GM10248 (cell line): ENCODE measurements around the gene POLR2A.
A peak's percentile ranks its signal among the peaks of the same experiment; 100 is the strongest.

Experiments used
- CTCF ChIA-PET: fragments of 300-600 bp; sonication (Branson Sonifier 250); formaldehyde crosslinking; extraction: SDS; loops from one replicate; lab custom pipeline; 2021; ENCODE audit warnings: antibody characterized with exemption; lab: Yijun Ruan, JAX
- POLR2A ChIA-PET: fragments of 350-650 bp; sonication (Branson Sonifier 250); formaldehyde crosslinking; extraction: SDS; loops from one replicate; lab custom pipeline; 2020; ENCODE audit warnings: antibody characterized with exemption; lab: Yijun Ruan, JAX
- DNase-seq: peaks from one replicate; pipeline ENCODE4 v3.0.0; 2012; ENCODE audit errors: extremely low spot score
- CTCF ChIP-seq: IDR thresholded peaks from 2 replicates; pipeline ENCODE4 v1.5.1; 2012; ENCODE audit warnings: mild to moderate bottlenecking, low read depth; ENCODE audit errors: extremely low read depth, missing control alignments, control extremely low read depth

POLR2A gene

DNA sequence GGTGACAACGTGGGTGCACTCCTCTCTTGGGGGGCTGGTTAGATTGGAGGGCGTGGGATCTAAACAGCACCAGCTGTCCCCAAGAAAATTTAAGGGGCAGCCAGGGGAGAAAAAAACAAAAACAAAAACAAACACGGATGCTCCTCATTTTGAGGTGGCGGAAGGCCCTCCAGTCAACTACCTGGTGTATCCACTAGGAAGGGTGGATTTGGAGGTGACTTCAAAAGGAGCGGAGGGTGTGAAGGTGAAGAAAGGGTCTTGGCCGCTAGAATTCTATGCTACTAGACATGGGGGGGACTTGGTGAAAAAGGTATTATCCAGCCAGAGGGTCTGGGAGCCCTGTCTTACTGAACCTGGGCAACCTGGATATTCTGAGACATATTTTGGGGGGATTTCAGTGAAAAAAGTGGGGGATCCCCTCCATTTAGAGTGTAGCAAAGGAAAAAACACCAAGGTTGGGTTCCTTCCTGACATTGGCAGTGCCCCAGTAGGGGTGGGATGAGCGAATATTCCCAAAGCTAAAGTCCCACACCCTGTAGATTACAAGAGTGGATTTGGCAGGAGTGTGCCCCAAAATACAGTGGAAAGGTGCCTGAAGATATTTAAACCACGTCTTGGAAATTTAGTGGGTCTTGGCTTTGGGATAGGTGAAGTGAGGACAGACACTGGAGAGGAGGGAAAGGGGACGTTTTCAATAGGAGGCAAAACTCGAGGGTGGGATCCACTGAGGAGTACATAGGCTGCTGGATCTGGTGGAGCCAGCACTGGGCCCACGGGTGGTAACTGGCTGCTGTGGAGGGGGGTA lies 45.3 kb upstream of the POLR2A start:
- POLR2A ChIA-PET = interaction anchor here (0.6 to 1.2 kb wide), 3 partner anchors 45 to 135 kb away, joined by 3 to 8 read pairs (median 3); partner anchors contain the start of gene POLR2A
- no peak for DNase-seq
- no peak for TF ChIP-seq CTCF
- CTCF ChIA-PET = interaction anchor here (0.6 to 5.3 kb wide), 6 partner anchors 13 to 121 kb away, joined by 3 to 43 read pairs (median 17); partner anchors contain the start of genes SENP3, SPEM2, TMEM95 and TNFSF13

GRCh38 chr17:7439462-7440112 lies 44.6 kb upstream of the POLR2A start, which contains the start of gene FGF11:
FGF11 (plus strand) TSS chr17:7439512; CDS start chr17:7439621, 109 bp downstream.
- no peak for DNase-seq
- no peak for TF ChIP-seq CTCF
- POLR2A ChIA-PET = interaction anchor here (0.9 to 2.1 kb wide), 3 partner anchors 9 to 45 kb away, joined by 4 to 12 read pairs (median 7); partner anchors contain the start of gene POLR2A
- CTCF ChIA-PET = interaction anchor here (1.2 to 4.5 kb wide), 5 partner anchors 13 to 121 kb away, joined by 3 to 20 read pairs (median 7); partner anchors contain the start of genes SENP3 and SPEM2

DNA sequence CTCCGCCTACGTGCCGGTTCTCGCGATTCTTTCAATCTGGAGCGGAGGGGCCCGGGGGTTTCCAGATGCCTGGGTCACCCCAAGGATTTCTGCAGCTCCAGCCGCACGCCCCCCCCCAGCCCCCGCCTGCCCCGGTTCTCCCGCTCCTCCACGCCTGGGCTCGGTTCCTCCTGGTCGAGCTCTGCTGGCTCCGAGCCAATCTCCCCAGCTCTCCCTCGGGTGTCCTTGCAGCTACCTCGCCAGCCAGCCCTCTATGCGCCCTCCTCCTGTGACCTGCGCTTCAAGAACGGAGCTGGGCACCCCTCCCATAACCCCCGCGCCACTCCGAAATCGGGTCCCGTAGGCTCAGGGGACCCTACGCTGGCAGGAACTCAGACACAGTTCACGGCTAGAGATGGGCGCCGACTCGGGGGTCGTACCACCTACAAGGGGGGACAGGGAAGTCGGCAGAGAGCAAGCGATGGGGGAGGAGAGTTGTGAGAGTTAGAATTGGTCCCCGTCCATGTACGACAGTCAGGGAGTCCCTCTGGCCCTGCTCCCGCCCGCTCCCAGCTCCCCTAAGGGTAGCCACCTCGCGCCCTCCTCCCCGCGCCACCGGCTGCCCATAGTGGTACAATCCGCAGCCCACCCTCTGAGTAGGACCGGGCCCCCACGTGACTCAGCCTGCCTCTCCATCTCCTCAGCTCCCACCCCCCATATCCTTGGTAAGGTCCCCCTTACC lies 43.9 kb upstream of the POLR2A start:
- ChIA-PET CTCF (interaction anchor here (0.9 to 4.5 kb wide), 8 partner anchors 12 to 120 kb away, joined by 3 to 20 read pairs (median 3); partner anchors contain the start of genes SENP3, SPEM1 and SPEM2), POLR2A (interaction anchor here (0.9 to 2.1 kb wide), 4 partner anchors 10 to 45 kb away, joined by 4 to 12 read pairs (median 6); partner anchors contain the start of gene POLR2A)

DNA sequence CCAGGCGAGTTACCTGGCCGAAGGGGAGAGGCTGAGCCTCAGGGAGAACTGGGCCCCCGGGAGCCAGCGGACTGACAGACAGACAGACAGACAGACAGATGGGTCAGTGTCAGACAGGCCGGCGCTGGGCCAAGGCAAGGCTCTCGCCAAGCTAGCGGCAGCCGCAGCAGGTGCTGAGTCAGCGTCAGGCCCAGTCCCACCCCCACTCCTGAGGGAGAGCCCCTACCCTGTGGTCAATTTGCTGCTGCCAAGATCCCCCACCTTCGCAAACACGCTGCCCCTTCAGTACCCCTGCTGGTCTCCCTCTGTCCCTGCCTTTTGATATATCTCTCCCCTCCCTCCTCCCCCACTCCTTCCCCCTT lies 43.4 kb upstream of the POLR2A start:
- POLR2A ChIA-PET = interaction anchor here (0.6 to 2.1 kb wide), 5 partner anchors 8 to 45 kb away, joined by 3 to 12 read pairs (median 5); partner anchors contain the start of gene POLR2A
- CTCF ChIA-PET = interaction anchor here (0.9 to 4.5 kb wide), 10 partner anchors 11 to 120 kb away, joined by 3 to 20 read pairs (median 5); partner anchors contain the start of genes SENP3, SPEM1 and TMEM95
- TF ChIP-seq CTCF = no peak
- DNase-seq = peak; percentile 78

More for the DNA sequence above, 43.9 kb upstream of the POLR2A start:
- peak; percentile 76 for DNase-seq
- no peak for TF ChIP-seq CTCF

GRCh38 chr17:7441266-7441665 lies 42.9 kb upstream of the POLR2A start:
- ChIA-PET CTCF (interaction anchor here (0.9 to 4.5 kb wide), 10 partner anchors 11 to 119 kb away, joined by 3 to 20 read pairs (median 5); partner anchors contain the start of genes SENP3, SPEM1 and TMEM95), POLR2A (interaction anchor here (0.6 to 2.1 kb wide), 3 partner anchors 9 to 46 kb away, joined by 3 to 12 read pairs (median 4); partner anchors contain the start of gene POLR2A)
- DNase-seq = no peak
- TF ChIP-seq CTCF = no peak

DNA sequence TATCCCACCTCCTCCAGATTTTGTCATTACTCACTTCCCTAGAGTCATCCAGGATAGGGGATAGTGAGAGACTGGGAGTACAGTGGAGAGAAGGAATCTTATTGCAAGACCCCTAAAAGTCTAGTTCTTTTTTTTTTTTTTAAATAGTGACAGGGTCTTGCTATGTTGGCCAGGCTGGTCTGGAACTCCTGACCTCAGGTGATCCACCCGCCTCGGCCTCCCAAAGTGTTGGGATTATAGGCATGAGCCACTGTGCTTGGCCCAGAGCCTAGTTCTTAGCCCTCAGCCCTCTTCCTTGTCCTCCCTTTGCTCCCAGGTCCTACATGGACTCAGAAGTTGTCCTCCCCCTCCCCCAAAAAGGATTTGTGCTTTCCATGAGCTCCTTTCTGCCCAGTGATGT lies 42.0 kb upstream of the POLR2A start:
- ChIA-PET CTCF (interaction anchor here (1.1 to 4.5 kb wide), 5 partner anchors 13 to 118 kb away, joined by 3 to 20 read pairs (median 9); partner anchors contain the start of genes SENP3 and TMEM95), POLR2A (no interaction called here)
- no peak for DNase-seq

More for the DNA sequence above, 42.0 kb upstream of the POLR2A start:
- no peak for TF ChIP-seq CTCF
